ENCODE data around the gene CCDC116.
"Not testable (repeated sequence)": the region's sequence is repeated elsewhere in the genome, so short reads cannot be mapped to it uniquely, and the experiment has no call there.

CCDC116 gene
- 0 to 0.65 (median 0.16) reads per million in 18 experiments for total RNA-seq

DNA sequence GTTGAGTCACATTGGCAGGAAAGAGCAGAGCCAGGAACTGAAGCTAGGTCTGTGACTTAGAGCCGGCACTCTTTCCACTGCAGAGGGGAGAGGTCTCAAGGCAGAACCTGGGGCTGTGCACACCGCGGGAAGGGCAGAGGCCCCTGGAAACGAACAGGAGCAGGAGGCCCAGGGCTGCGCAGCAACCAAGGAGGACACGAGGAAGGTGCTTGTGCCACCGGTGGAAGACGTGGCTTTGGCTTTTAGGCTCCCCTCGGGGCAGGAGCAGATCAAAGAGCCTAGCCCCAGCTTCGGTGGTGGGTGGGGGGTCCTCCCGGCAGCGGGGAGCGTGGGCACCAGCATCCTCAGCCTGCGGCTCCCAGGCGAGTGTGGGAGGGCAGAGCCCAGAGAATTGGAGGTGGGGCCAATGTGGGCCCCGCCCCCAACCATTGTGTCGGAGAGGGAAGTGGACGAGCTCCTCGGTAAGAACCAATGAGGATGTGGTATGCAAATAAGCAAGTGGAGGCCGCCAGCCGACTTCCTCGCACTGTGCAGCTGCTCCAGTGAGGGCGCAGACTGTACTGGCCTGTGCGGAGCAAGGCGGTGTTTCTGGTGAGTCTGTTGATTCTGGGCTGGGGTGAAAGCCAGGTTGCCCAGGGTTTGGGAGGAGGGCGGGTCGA lies at the start of gene CCDC116:
TSS of gene CCDC116 (plus strand) at position 524 of the 659 bp plus-strand sequence. CDS start 422 bp downstream, outside the sequence.
- DNase-seq: peak; percentile 75 to 83

- no peak for DNase-seq
Observed at GRCh38 chr22:21582801-21583740, 49.5 kb upstream of the CCDC116 start.

- DNase-seq: no peak
Observed at GRCh38 chr22:21585389-21585788, 47.2 kb upstream of the CCDC116 start.

DNA sequence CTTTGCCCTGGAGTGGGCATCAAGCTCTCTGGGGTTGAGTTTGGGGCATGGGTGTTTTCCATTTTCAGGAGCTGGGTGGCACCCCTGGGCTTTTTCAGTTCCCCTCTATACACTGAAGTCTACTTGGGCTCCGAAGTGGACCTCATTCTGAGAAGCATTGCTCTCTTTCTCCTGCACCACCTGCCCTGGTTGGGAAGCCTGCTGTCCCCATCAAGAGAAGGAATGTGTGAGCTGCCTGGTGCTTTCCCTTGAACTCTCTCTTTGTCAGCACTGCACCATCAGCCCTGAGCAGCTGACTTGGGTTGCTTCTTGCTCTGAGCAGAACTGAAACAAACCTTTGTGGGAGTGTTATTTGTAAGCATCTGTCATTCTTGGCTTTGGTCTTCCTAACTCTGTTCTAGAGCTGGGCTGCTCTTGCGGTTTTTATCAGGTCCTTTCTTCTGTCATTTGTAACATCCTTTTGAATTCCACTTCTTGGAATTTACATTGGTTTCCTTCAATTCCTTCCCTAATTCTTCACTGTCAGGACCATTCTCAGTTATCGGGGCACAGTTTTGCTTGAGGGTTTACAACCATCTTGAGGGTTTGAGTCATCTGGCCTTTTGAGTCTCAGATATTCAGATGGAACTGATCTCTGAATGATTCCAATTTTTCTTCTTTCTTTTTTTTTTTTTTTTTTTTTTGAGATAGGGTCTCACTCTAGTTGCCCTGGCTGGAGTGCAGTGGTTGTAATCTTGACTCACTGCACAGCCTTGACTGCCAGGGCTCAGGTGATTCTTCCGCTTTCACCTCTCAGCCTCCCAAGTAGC lies 44.6 kb upstream of the CCDC116 start:
- DNase-seq: peak; percentile 68 to 76

GRCh38 chr22:21589396-21589795 lies 43.2 kb upstream of the CCDC116 start:
- DNase-seq: peak in 1 of 2 donors; percentile 43

GRCh38 chr22:21590809-21591641 lies 41.5 kb upstream of the CCDC116 start:
- peak in 1 of 2 donors; percentile 36 for DNase-seq

GRCh38 chr22:21591695-21592094 lies 40.9 kb upstream of the CCDC116 start:
- no peak for DNase-seq

DNA sequence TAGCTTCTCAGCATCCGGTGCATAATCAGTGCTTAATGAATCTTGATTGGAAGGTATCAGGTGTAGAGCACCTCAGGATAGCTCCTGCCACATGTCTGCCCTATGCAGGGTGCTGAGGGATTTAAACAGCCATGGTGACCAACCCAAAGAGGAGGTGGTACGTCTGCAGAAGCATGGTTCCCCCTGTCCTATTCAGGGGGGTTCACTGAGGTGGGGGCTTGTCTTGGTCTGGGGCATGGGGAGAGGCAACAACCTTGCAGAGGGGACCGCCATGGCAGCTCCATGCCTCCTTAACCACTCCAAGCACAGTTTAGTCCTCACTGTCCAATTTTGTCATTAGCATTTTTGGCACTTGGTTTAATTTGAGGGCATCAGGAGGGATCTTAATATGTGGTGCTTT lies 40.1 kb upstream of the CCDC116 start:
- DNase-seq: no peak

- no peak for DNase-seq
Observed at GRCh38 chr22:21593406-21594232, 38.9 kb upstream of the CCDC116 start.

DNA sequence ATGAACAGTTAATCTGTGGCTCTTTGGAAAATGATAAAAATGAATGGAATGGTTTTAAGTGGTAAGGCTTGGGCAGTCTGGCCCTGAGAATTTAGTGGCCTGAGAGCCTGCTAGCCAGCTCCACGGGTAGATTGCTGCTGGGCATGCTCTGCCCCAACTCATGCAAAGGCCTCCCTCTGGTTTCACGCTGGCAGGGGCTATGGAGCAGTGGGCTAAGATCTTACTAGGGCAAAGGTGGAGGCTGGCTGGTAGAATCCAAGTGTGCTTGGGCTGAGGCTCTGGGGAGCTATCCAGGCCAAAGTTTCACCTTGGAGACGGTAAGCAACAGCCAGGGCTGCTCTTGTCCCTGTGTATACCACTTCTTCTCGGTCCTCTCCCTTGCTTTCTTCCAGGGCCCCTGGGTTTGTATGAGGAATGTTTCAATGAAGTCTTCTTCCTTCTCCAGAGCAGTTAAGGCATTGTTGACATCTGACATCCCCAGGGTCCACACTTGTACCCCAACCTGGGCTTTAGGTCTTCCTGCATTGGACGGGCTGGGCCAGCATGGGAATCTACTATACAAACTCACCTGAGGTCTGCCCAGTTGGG lies 37.6 kb upstream of the CCDC116 start:
- no peak for DNase-seq

DNA sequence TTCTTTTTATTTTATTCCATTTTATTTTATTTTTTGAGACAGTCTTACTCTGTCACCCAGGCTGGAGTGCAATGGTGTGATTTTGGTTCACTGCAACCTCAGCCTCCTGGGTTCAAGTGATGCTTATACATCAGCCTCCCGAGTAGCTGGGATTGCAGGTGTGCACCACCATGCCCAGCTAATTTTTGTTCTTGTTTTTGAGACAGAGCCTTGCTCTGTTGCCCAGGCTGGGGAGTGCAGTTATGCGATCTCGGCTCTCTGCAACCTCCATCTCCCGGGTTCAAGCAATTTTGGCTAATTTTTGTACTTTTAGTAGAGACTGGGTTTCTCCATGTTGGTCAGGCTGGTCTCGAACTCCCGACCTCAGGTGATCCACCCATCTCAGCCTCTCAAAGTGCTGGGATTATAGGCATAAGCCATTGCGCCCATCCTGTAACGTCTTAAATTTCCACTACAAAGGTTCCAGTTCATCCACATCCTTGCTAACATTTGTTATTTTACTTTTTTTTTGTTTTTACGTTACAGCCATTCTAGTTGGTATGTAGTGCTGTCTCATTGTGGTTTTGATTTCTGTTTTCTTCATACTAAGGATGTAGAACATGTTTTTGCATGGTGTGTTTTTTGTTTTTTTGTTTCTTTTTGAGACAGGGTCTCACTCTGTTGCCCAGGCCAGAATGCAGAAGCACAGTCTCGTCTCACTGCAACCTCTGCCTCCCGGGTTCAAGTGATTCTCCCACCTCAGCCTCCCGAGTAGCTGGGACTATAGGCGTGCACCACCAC lies 36.0 kb upstream of the CCDC116 start:
- not testable (repeated sequence) for DNase-seq

DNA sequence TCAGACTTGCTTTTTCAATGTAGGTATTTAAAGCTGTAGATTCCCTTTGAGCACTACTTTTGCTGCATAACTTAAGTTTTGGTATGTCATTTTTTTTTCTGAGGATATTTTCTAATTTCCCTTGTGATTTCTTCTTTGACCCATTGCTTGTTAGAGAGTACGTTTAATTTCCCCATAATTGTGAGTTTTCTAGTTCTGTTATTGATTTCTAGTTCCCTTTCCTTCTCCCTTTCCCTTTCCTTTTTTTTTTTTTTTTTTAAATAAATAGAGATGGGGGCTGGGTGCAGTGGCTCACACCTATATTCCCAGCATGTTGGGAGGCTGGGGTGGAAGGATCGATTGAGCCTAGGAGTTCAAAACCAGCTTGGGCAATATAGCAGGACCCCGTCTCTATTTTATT lies 34.3 kb upstream of the CCDC116 start:
- no peak for DNase-seq

DNA sequence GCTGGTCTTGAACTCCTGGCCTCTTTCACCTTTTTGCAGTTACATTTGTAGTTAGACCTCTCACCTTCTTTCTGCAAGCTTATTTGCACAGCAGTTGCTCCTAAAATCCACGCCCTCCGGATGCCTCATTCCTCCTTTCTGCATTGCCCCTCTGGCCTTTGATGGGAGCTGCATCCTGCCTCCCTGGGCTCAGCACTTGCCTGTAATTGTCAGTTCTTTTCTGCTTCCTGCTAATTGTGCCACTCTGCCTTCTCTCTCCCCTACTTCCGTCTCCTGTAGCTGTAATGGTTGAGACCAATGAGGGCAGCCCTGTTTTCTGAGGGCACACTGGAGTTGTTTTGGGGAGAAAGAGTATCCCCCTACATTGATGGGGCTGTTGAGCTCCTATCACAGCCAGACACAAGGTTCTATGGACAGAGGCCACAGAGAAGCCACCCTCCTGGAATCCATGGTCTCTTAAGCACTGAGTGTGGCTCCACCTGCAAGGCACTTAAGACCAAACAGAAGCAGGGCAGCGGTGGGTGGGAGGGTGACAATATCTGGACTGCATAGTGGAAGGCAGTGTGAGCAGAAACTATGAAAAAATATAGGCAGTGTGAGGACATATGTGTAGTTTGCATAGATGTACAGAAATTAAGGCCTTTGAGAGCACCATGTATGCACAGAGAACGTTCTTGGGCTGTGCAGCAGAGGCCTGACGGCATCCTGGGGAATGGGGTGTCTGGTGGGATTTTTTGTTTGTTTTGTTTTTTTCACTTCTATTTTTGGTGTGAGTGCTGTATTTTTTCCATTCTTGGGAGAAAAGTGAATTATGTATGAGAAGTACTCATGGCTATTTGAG lies 33.3 kb upstream of the CCDC116 start:
- DNase-seq: no peak

DNA sequence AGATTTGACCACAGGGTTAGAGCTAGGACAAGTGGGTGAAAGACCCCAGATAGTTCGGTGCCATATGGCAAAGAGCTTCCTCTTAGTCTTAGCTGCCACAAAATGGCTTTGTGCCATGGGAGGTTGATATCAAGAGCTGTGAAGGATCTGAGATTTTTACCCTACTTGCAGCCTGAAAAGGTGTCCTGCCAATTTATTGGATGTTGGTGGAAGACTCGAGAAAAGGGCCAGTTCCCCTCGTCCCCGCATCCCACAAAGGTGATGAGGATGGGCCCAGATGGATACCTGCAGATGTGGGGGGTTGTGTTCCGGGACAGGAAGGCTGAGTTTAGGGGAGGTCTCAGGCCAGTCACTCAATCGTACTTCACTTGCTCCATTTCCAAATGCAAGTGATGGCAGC lies 30.0 kb upstream of the CCDC116 start:
- no peak for DNase-seq

GRCh38 chr22:21603973-21604372 lies 28.6 kb upstream of the CCDC116 start:
- peak in 1 of 2 donors; percentile 27 for DNase-seq

DNA sequence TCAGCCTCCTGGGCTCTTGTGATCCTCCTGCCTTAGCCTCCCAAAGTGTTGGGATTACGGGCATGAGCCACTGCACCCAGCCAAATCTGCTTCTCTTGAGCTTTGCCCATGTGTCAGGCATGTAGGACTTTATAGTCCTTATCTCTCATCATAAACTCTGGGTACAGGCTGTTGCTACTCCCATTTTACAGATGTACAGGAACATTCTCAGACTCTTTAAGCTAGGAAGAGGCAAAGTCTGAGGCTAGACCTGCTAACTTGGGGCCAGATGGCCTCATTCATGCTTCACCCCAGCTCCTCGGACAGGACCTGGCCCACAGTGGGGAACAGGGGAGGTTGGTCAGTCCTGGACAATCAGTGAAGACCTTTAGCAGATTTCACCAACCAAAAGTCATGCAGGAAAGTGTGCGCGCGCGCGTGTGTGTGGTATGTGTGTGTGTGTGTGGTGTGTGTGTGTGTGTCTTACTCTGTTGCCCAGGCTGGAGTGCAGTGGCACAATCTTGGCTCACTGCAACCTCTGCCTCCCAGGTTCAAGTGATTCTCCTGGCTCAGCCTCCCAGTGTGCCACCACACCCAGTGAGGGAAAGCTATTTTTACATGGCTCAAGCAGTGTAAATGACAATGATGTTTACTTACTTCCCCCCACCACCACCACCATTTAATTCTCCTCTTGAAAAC lies 26.5 kb upstream of the CCDC116 start:
- no peak for DNase-seq

GRCh38 chr22:21606775-21607174 lies 25.8 kb upstream of the CCDC116 start:
- no peak for DNase-seq

DNA sequence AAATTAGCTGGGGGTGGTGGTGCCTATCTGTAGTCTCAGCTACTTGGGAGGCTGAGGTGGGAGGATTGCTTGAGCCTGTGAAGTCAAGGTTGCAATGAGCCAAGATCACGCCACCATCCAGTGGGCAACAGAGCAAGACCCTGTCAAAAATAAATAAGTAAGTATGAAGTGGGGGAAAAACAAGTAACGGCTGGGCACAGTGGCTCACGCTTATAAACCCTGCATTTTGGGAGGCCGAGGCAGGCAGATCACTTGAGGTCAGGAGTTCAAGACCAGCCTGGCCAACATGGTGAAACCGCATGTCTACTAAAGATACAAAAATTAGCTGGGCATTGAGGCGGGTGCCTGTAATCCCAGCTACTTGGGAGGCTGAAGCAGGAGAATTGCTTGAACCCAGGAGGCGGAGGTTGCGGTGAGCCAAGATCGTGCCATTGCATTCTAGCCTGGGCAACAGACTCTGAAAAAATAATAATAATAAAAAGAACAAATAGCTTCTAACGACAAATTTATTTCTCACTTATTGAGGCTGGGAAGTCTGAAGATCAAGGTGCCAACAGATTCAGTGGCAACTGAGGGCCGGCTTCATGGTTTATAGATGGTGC lies 22.9 kb upstream of the CCDC116 start:
- DNase-seq: not testable (repeated sequence)
